Measurements from ENCODE around the gene NFE2L2. TPM values are rescaled to one million over a fixed set of nuclear protein-coding genes. Genes with fewer than 3 reads are reported as not detected.
A peak's percentile ranks its signal among the peaks of the same experiment; 100 is the strongest.

The NFE2L2 gene
- total and polyA plus RNA-seq, 9 of the 15 experiments (the other 6 are each of a cell fraction or from before 2014, with no cell fraction given) = 29.3 to 120 (median 59.3) TPM

DNA sequence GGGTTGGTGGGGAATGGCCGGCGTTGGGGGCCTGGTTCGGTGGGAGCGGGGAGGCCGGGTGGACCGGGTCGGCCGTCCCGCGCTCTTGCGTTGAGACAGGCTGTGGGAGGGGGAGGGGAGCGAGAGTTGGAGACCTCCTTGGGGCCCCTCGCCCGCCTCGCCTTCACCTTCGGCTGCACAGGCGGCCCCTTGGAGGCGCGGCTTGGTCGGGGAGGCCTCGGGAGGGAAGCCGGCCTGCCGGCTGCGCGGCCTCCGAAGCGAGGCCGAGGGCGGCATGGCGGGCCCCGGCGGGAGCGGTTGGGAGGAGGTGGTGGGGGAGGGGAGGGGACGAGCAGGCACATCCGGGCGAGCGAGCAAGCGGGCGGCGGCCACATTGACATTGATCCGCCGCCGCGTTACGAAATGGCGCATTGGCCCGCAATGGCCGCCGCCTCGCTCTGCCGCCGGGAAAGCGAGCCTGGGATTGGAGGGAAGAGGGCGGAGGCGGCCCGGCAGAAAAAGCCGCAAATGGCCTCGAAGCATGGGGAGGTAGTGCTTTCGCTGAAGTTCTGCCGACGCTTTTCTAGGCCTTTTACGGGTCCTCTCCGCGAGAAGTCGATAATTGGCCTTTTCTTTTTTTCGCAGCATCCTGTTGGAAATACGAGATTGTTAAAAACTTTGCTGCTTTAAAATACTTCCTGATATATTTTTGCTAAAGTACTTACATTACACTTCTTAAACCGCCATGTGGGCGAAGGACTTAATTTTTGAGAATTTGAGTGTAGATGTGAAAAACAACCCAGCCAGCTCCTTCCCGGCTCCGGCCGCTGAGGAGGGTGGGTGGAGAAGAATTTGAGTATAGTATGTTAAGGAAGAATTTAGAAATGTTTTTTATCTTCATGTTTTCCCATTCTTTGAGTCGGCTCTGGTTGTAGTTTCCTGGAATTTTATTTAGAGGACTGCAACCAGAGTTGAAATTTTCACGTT is 51.4 kb downstream of the NFE2L2 start (continued):
- TF ChIP-seq, protein P1, sequence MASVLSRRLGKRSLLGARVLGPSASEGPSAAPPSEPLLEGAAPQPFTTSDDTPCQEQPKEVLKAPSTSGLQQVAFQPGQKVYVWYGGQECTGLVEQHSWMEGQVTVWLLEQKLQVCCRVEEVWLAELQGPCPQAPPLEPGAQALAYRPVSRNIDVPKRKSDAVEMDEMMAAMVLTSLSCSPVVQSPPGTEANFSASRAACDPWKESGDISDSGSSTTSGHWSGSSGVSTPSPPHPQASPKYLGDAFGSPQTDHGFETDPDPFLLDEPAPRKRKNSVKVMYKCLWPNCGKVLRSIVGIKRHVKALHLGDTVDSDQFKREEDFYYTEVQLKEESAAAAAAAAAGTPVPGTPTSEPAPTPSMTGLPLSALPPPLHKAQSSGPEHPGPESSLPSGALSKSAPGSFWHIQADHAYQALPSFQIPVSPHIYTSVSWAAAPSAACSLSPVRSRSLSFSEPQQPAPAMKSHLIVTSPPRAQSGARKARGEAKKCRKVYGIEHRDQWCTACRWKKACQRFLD (CRISPR knock-in tag; IDR thresholded peaks at IDR 0.05) = no peak
- no peak for TF ChIP-seq PURB (CRISPR knock-in tag; IDR thresholded peaks at IDR 0.05; ENCODE audit: low read depth)
- TF ChIP-seq THRAP3 (IDR thresholded peaks at IDR 0.05; ENCODE audit: borderline replicate concordance) = no peak
- no peak for TF ChIP-seq CBX5 (IDR thresholded peaks at IDR 0.05; ENCODE audit: borderline replicate concordance, low read depth)
- TF ChIP-seq, protein P2, sequence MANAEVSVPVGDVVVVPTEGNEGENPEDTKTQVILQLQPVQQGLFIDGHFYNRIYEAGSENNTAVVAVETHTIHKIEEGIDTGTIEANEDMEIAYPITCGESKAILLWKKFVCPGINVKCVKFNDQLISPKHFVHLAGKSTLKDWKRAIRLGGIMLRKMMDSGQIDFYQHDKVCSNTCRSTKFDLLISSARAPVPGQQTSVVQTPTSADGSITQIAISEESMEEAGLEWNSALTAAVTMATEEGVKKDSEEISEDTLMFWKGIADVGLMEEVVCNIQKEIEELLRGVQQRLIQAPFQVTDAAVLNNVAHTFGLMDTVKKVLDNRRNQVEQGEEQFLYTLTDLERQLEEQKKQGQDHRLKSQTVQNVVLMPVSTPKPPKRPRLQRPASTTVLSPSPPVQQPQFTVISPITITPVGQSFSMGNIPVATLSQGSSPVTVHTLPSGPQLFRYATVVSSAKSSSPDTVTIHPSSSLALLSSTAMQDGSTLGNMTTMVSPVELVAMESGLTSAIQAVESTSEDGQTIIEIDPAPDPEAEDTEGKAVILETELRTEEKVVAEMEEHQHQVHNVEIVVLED (CRISPR knock-in tag; IDR thresholded peaks at IDR 0.05) = peak; percentile 40; the same call in 1 of the 2 replicates
- TF ChIP-seq, protein P3, sequence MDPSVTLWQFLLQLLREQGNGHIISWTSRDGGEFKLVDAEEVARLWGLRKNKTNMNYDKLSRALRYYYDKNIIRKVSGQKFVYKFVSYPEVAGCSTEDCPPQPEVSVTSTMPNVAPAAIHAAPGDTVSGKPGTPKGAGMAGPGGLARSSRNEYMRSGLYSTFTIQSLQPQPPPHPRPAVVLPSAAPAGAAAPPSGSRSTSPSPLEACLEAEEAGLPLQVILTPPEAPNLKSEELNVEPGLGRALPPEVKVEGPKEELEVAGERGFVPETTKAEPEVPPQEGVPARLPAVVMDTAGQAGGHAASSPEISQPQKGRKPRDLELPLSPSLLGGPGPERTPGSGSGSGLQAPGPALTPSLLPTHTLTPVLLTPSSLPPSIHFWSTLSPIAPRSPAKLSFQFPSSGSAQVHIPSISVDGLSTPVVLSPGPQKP (CRISPR knock-in tag; IDR thresholded peaks at IDR 0.05) = no peak
- TF ChIP-seq NCOA4 (IDR thresholded peaks at IDR 0.05; ENCODE audit: partially characterized antibody) = no peak
- TF ChIP-seq ZNF347 (CRISPR knock-in tag; IDR thresholded peaks at IDR 0.05; ENCODE audit: low read depth) = no peak
- no peak for TF ChIP-seq NFE2L1 (tag; IDR thresholded peaks at IDR 0.05; ENCODE audit: borderline replicate concordance, low read depth)
- TF ChIP-seq, protein P4, sequence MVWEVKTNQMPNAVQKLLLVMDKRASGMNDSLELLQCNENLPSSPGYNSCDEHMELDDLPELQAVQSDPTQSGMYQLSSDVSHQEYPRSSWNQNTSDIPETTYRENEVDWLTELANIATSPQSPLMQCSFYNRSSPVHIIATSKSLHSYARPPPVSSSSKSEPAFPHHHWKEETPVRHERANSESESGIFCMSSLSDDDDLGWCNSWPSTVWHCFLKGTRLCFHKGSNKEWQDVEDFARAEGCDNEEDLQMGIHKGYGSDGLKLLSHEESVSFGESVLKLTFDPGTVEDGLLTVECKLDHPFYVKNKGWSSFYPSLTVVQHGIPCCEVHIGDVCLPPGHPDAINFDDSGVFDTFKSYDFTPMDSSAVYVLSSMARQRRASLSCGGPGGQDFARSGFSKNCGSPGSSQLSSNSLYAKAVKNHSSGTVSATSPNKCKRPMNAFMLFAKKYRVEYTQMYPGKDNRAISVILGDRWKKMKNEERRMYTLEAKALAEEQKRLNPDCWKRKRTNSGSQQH (CRISPR knock-in tag; IDR thresholded peaks at IDR 0.05) = peak; percentile 77
- no peak; the same call in 1 of the 2 replicates for TF ChIP-seq PRMT5 (CRISPR knock-in tag; IDR thresholded peaks at IDR 0.05)
- no peak for TF ChIP-seq ADNP (tag; IDR thresholded peaks at IDR 0.05)
- no peak for TF ChIP-seq STAT6 (CRISPR knock-in tag; IDR thresholded peaks at IDR 0.05)
- TF ChIP-seq ARID2 (IDR thresholded peaks at IDR 0.05) = no peak
- peak; percentile 58 for TF ChIP-seq TAF9B (IDR thresholded peaks at IDR 0.05; ENCODE audit: partially characterized antibody)
- no peak for TF ChIP-seq ZNF668 (CRISPR knock-in tag; IDR thresholded peaks at IDR 0.05)
- no peak for TF ChIP-seq ZNF124 (CRISPR knock-in tag; IDR thresholded peaks at IDR 0.05)
- no peak for TF ChIP-seq XRCC3 (IDR thresholded peaks at IDR 0.05)
- no peak for TF ChIP-seq ZNF23 (CRISPR knock-in tag; IDR thresholded peaks at IDR 0.05)
- TF ChIP-seq ZKSCAN3 (CRISPR knock-in tag; IDR thresholded peaks at IDR 0.05) = no peak

All from K562 (cell line).